Left ventricle myocardium inferior (tissue), 1 donor: ENCODE measurements around the gene TBC1D4. TPM values are rescaled to one million over a fixed set of nuclear protein-coding genes. Genes with fewer than 3 reads are reported as not detected.

ENCODE experiments used
- DNase-seq: peaks from one replicate; pipeline ENCODE4 v3.0.0-alpha.2; 2020
- H3K27ac ChIP-seq: fragments of 200-600 bp; replicated peaks from 2 replicates; pipeline ENCODE4 v1.8.0; 2021
- H3K27me3 ChIP-seq: fragments of 200-600 bp; 2 replicates; pipeline ENCODE4 v1.8.0; 2021; ENCODE audit warnings: low read depth
- H3K36me3 ChIP-seq: fragments of 200-600 bp; 2 replicates; pipeline ENCODE4 v1.8.0; 2021
- H3K4me1 ChIP-seq: fragments of 200-600 bp; 2 replicates; pipeline ENCODE4 v1.8.0; 2021
- H3K4me3 ChIP-seq: fragments of 200-600 bp; 2 replicates; pipeline ENCODE4 v1.8.0; 2021; ENCODE audit warnings: mild to moderate bottlenecking, moderate library complexity
- H3K9me3 ChIP-seq: fragments of 200-600 bp; replicated peaks from 2 replicates; pipeline ENCODE4 v1.8.0; 2021
- intact Hi-C: fragments of 100-400 bp; cut with micrococcal nuclease; formaldehyde crosslinking; loops from one replicate; pipeline ENCODE4 v1.11.0; 2022
- total RNA-seq: library from RNA; stranded (reverse); fragmentation: NEBNext Ultra II Directional; extraction: Animal tissue kit (Norgen Biotek cat#: 25700); gene quantifications from one replicate; pipeline ENCODE4 v1.2.1, GENCODE V29; 2021
- TF ChIP-seq, protein P1 (sequence below): fragments of 200-600 bp; IDR thresholded peaks from 2 replicates; pipeline ENCODE4 v1.8.0; 2021; ENCODE audit warnings: antibody characterized with exemption, mild to moderate bottlenecking, borderline replicate concordance
- donor health status: DM: no; HTN: yes; CAD: no; lungs with severe emphysema.

Gene TBC1D4
- total RNA-seq, 1 donor from 2014 or later = 97.5 TPM

DNA sequence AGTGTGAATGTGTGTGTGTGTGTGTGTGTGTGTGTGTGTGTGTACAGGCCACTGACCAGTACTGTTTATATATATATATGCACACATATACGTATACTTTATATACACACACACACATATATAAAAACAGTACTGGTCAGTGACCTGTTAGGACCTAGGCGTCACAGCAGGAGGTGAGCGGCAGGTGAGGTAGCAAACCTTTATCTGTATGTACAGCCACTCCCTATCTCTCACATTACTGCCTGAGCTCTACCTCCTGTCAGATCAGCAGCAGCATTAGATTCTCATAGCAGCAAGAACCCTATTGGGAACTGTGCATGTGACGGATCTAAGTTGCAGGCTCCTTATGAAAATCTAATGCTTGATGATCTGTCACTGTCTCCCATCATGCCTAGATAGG lies 34.5 kb downstream of the TBC1D4 start:
- TF ChIP-seq, protein P1, sequence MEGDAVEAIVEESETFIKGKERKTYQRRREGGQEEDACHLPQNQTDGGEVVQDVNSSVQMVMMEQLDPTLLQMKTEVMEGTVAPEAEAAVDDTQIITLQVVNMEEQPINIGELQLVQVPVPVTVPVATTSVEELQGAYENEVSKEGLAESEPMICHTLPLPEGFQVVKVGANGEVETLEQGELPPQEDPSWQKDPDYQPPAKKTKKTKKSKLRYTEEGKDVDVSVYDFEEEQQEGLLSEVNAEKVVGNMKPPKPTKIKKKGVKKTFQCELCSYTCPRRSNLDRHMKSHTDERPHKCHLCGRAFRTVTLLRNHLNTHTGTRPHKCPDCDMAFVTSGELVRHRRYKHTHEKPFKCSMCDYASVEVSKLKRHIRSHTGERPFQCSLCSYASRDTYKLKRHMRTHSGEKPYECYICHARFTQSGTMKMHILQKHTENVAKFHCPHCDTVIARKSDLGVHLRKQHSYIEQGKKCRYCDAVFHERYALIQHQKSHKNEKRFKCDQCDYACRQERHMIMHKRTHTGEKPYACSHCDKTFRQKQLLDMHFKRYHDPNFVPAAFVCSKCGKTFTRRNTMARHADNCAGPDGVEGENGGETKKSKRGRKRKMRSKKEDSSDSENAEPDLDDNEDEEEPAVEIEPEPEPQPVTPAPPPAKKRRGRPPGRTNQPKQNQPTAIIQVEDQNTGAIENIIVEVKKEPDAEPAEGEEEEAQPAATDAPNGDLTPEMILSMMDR = no peak
- H3K27ac ChIP-seq = peak overlapping the region; percentile 87
- intact Hi-C loops = no loop called here

DNA sequence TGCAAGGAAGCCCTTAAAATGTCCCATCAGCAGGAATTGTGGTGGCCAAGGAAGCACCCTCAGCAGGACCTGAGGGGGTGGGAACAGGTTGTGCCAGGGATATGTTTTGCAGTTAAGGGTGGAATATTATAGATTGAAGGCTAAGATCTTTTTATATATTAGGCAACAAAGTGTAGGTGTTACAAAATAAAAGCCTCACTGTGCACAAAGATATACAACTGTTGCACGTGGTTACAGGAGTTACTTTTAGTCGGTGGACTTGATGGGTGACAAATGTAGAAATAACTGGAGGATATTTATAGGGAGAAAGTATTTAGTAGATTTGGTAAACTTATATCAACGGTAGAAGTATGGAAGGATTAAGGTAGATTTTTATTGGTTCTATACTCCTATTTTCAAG lies 35.1 kb downstream of the TBC1D4 start:
- no peaks in the 10 kb centered on the region for H3K27me3 ChIP-seq
- TF ChIP-seq, protein P1 = no peak
- H3K27ac ChIP-seq = peak overlapping the region; percentile 87
- peak overlapping the region; percentile 45 for H3K4me3 ChIP-seq
- DNase-seq = no peak
- intact Hi-C loops = no loop called here
- H3K4me1 ChIP-seq = peaks cover 52% of the 10 kb centered on the region
- H3K36me3 ChIP-seq = no peaks in the 10 kb centered on the region
- H3K9me3 ChIP-seq = no peaks in the 10 kb centered on the region

More for the DNA sequence above, 34.5 kb downstream of the TBC1D4 start:
- Histone ChIP-seq H3K27me3 (no peaks in the 10 kb centered on the region), H3K9me3 (no peaks in the 10 kb centered on the region), H3K4me3 (no peak overlapping the region), H3K4me1 (peaks cover 53% of the 10 kb centered on the region), H3K36me3 (no peaks in the 10 kb centered on the region)
- DNase-seq = no peak

DNA sequence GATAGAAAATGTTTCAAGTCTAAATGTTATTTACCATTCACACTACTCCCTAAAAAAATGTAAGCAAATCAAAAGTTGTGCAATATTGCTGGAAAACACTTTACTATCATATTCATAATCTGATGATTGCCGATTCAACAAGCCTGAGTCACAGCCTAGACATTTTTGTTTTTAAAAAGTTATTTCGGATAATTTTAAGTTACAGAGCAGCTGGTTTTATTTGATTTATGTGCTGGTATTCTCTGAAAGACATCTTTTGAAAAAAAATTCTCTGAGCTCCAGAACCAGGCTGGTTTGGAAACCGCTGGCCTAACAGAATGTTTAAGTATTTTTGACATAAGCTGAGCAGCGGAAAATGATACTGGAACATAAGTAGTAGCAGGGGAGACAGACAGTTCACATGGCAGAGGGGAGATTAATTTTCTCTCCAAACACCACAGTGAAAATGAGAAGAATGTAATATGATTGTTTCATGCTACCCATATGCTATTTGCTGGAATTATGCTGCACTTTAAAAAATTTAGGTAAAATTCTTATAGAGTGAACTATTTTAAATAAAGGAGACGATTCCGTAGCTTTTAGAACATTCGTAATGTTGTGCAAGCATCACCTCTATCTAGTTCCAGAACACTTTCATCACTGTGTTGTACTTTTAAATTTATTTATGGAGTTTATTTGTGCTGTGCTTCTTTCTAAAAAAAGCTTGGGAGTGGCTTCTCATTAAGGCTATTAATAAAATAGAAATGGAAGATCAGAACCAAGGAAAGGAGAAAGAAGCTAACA lies 36.1 kb downstream of the TBC1D4 start:
- intact Hi-C loops = no loop called here
- H3K4me1 ChIP-seq = peaks cover 62% of the 10 kb centered on the region
- DNase-seq = no peak
- H3K27ac ChIP-seq = peak overlapping the region; percentile 87
- no peaks in the 10 kb centered on the region for H3K9me3 ChIP-seq
- TF ChIP-seq, protein P1 = no peak
- H3K36me3 ChIP-seq = no peaks in the 10 kb centered on the region
- no peaks in the 10 kb centered on the region for H3K27me3 ChIP-seq
- peak overlapping the region; percentile 45 for H3K4me3 ChIP-seq

DNA sequence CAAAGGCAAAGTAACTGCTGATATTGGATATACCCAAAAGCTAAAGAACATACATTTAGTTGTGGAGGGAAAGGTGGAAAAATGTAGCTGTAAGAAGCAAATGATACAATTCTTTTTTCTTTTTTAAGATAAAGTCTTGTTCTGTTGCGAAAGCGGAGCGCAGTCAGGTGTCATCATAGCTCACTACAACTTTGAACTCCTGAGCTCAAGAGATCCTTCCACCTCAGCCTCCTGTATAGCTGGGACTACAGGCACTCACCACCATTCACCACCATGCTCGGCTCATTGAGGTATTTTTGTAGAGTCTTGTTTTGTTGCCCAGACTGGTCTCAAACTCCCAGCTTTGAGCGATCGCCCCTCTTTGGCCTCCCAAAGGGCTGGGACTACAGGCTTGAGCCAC lies 38.0 kb downstream of the TBC1D4 start:
- no peaks in the 10 kb centered on the region for H3K36me3 ChIP-seq
- H3K4me3 ChIP-seq = no peak overlapping the region
- TF ChIP-seq, protein P1 = no peak
- DNase-seq = no peak
- H3K27ac ChIP-seq = peak overlapping the region; percentile 87
- peaks cover 81% of the 10 kb centered on the region for H3K4me1 ChIP-seq
- intact Hi-C loops = no loop called here
- no peaks in the 10 kb centered on the region for H3K9me3 ChIP-seq
- H3K27me3 ChIP-seq = no peaks in the 10 kb centered on the region

DNA sequence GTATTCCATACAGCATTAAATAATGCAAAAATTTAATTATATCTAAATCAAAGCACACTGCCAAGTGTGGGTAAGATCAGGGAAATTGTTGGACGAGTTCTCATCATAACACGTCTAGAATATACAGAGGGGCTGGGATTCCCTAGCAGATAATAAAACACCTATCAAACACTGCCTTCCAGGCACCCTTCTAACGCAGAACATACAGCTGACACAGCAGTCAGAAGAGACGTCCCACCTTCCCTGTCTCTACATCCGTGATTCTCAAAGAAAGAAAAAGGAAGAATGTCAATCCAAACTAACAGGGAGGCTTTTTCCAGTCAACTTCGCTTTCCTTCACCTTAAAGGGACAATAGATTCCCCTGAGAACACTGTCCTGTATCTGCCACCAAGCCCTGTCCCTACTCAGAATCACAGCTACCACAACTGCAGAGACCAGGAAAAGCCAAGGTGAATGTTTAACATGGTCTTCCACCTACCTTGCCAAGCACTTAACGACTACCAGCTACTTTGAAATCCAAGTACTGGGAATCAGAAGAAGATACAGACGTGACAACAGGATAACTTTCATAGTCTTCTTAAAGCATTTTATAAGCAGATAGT lies 38.5 kb downstream of the TBC1D4 start:
- no peak for DNase-seq
- intact Hi-C loops = no loop called here
- Histone ChIP-seq H3K27ac (peak overlapping the region; percentile 87), H3K4me1 (peaks cover 86% of the 10 kb centered on the region), H3K36me3 (no peaks in the 10 kb centered on the region), H3K4me3 (peak overlapping the region; percentile 28), H3K27me3 (no peaks in the 10 kb centered on the region), H3K9me3 (no peaks in the 10 kb centered on the region)
- TF ChIP-seq, protein P1 = no peak
